Thyroid gland (tissue), 4 donors: Measurements from ENCODE around the gene CRAMP1.

Experiments used
- CTCF ChIP-seq, 6 experiments: fragments of 200-600 bp in 3 of 6; fragments of 450-650 bp in 3 of 6; sonication (generic) in 3 of 6; IDR thresholded peaks; one replicate each; pipeline ENCODE4 v1.5.1; 2016 to 2019; ENCODE audit warnings: antibody characterized with exemption in 6 of 6, mild to moderate bottlenecking in 2 of 6, inconsistent platforms in 1 of 6, moderate library complexity in 1 of 6
- POLR2A ChIP-seq, 2 donors: fragments of 450-650 bp; IDR thresholded peaks; one replicate each; pipeline ENCODE4 v1.6.1; 2017; ENCODE audit warnings: antibody characterized with exemption in 2 of 2, mild to moderate bottlenecking in 2 of 2, moderate library complexity in 1 of 2

GRCh38 chr16:1724491-1724890 is 112.3 kb downstream of the CRAMP1 start:
- TF ChIP-seq CTCF (IDR thresholded peaks at IDR 0.05) (no peak), POLR2A (IDR thresholded peaks at IDR 0.05) (no peak)
